ENCODE data around the gene KPNA2.

The KPNA2 gene

DNA sequence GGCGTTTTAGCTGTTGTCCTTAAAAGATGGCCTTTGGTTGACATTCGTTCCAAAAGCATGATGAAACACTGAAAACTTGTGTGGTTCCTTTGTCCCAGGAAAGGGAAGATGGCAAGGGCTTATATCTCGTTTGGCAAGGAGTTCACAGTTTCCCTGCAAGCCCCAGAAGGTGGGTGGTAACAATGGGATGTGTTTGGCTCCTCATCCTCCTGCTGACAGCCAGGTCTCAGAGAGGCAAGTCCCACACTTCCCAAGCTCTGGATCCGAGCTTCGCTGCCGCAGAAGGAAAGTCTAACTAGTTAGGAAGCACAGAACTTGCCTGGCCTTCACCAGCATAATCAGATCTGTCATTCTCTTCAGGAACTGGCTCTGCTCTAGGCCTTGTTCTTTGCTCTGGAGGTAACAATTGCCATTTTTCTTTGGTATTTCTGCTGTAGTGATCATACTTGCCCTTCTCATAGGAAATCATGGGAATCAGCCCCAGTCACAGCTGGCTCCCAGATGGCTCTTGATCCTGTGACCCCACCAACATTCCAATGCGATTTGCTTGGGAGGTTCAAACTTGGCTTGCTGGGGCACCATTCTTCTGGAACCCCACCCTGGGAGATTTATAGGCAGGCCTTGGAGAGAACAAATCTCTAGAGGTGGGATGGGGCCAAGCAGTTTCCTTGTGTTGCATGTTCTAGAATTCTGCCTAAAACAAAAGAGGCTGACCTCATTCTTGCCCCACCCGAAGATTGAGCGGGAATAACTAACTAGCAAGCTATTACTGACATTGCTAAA, 17.9 kb downstream of the KPNA2 start:
- H3K4me2 ChIP-seq (ENCODE audit: low read length) = no peak overlapping the region
- H4K20me1 ChIP-seq (ENCODE audit: insufficient read depth, low read length) = no peaks in the 10 kb centered on the region
- H3F3A ChIP-seq (ENCODE audit: insufficient read depth, low read length) = peaks cover 6% of the 10 kb centered on the region; the same call in 1 of the 2 replicates
- H2AFZ ChIP-seq (ENCODE audit: low read length) = no peak overlapping the region
- H3K36me3 ChIP-seq (ENCODE audit: insufficient read depth, low read length) = no peaks in the 10 kb centered on the region
- H3K27ac ChIP-seq (ENCODE audit: low read depth, low read length, poor library complexity, severe bottlenecking) = no peak overlapping the region
- H3K27me3 ChIP-seq (ENCODE audit: insufficient read depth, low read length) = no peaks in the 10 kb centered on the region
- no peak for TF ChIP-seq EZH2 (IDR thresholded peaks at IDR 0.05; ENCODE audit: borderline replicate concordance, low read length)
- TF ChIP-seq, protein P1, sequence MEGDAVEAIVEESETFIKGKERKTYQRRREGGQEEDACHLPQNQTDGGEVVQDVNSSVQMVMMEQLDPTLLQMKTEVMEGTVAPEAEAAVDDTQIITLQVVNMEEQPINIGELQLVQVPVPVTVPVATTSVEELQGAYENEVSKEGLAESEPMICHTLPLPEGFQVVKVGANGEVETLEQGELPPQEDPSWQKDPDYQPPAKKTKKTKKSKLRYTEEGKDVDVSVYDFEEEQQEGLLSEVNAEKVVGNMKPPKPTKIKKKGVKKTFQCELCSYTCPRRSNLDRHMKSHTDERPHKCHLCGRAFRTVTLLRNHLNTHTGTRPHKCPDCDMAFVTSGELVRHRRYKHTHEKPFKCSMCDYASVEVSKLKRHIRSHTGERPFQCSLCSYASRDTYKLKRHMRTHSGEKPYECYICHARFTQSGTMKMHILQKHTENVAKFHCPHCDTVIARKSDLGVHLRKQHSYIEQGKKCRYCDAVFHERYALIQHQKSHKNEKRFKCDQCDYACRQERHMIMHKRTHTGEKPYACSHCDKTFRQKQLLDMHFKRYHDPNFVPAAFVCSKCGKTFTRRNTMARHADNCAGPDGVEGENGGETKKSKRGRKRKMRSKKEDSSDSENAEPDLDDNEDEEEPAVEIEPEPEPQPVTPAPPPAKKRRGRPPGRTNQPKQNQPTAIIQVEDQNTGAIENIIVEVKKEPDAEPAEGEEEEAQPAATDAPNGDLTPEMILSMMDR (IDR thresholded peaks at IDR 0.05; ENCODE audit: low read length) = no peak
- H3K9me2 ChIP-seq (ENCODE audit: low read depth, low read length) = no peaks in the 10 kb centered on the region
- no peaks in the 10 kb centered on the region for H3K9me3 ChIP-seq (ENCODE audit: low read length)
- H3K79me2 ChIP-seq (ENCODE audit: insufficient read depth, low read length) = no peaks in the 10 kb centered on the region
- no peaks in the 10 kb centered on the region for H3K4me1 ChIP-seq (ENCODE audit: insufficient read depth, low read length, severe bottlenecking)
- no peak overlapping the region for H3K9ac ChIP-seq (ENCODE audit: low read length)
- H3K4me3 ChIP-seq (ENCODE audit: low read depth, low read length, poor library complexity, severe bottlenecking) = no peak overlapping the region

DNA sequence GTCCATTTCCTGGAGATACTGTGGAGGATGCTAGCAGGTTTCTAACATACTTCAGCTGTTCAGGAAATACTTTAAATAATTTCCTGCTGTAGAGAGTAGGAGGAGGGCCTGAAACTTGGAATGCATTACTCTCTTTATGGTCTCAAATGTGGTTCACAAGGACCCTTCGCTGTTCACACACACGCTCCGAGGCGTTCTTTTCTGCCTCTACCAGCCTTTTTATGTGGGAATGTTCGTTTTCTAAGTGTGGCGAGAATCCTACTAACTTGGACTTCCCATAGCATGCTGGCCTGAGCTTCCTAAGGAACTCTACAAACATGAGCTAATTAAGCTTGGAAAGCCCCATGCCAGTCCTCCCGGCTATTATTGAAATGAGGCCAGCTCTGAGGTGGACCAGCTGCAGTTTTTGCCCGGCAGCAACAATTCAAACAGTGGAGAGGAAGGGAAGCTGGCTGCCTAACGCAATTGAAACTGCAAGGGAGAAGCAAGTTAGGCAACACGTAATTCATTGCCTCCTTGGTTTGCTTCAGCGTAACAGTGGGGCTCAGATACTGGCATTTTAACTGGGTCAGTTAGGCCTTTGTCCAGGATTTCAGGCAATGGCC, 18.9 kb downstream of the KPNA2 start:
- no peak overlapping the region for H3K27ac ChIP-seq (ENCODE audit: low read depth, low read length, poor library complexity, severe bottlenecking)
- no peak overlapping the region for H3K9ac ChIP-seq (ENCODE audit: low read length)

DNA sequence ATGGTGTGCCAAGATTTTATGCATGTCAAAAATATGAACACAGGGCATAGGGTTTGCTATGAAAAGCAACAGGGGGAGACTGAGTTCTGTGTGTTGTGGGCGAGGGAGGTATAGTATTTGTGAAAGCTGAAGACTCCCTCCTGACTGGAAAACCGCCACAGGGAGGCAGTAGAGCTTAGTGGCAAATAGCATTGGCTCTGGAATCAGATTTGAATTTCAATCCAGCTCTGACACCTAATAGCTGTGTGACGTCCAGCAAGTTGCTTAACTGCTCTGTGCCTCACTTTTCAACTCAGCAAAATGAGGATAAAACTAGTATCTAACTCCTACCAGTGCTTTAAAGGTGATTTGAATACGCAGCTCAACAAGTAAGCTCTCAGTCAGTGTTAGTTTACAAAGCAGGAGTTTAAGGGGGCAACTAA, 22.0 kb downstream of the KPNA2 start:
- H4K20me1 ChIP-seq (ENCODE audit: insufficient read depth, low read length) = no peaks in the 10 kb centered on the region
- TF ChIP-seq, protein P1 (IDR thresholded peaks at IDR 0.05; ENCODE audit: low read length) = peak; percentile 64
- no peak for TF ChIP-seq EZH2 (IDR thresholded peaks at IDR 0.05; ENCODE audit: borderline replicate concordance, low read length)
- H3F3A ChIP-seq (ENCODE audit: insufficient read depth, low read length) = no peaks in the 10 kb centered on the region
- no peaks in the 10 kb centered on the region for H3K27me3 ChIP-seq (ENCODE audit: insufficient read depth, low read length)
- no peak overlapping the region for H3K4me2 ChIP-seq (ENCODE audit: low read length)
- H3K9ac ChIP-seq (ENCODE audit: low read length) = no peak overlapping the region
- no peak overlapping the region for H3K27ac ChIP-seq (ENCODE audit: low read depth, low read length, poor library complexity, severe bottlenecking)
- H3K9me3 ChIP-seq (ENCODE audit: low read length) = no peaks in the 10 kb centered on the region
- H3K4me1 ChIP-seq (ENCODE audit: insufficient read depth, low read length, severe bottlenecking) = no peaks in the 10 kb centered on the region
- no peaks in the 10 kb centered on the region for H3K9me2 ChIP-seq (ENCODE audit: low read depth, low read length)
- H2AFZ ChIP-seq (ENCODE audit: low read length) = no peak overlapping the region
- no peaks in the 10 kb centered on the region for H3K36me3 ChIP-seq (ENCODE audit: insufficient read depth, low read length)
- H3K79me2 ChIP-seq (ENCODE audit: insufficient read depth, low read length) = no peaks in the 10 kb centered on the region
- H3K4me3 ChIP-seq (ENCODE audit: low read depth, low read length, poor library complexity, severe bottlenecking) = no peak overlapping the region

More for the DNA sequence above, 18.9 kb downstream of the KPNA2 start:
- no peak overlapping the region for H3K4me3 ChIP-seq (ENCODE audit: low read depth, low read length, poor library complexity, severe bottlenecking)
- H3K4me2 ChIP-seq (ENCODE audit: low read length) = no peak overlapping the region
- H2AFZ ChIP-seq (ENCODE audit: low read length) = no peak overlapping the region
- H3K9me3 ChIP-seq (ENCODE audit: low read length) = no peaks in the 10 kb centered on the region
- H4K20me1 ChIP-seq (ENCODE audit: insufficient read depth, low read length) = no peaks in the 10 kb centered on the region
- no peak for TF ChIP-seq EZH2 (IDR thresholded peaks at IDR 0.05; ENCODE audit: borderline replicate concordance, low read length)
- TF ChIP-seq, protein P1 (IDR thresholded peaks at IDR 0.05; ENCODE audit: low read length) = no peak
- H3F3A ChIP-seq (ENCODE audit: insufficient read depth, low read length) = peaks cover 6% of the 10 kb centered on the region; the same call in 1 of the 2 replicates
- H3K27me3 ChIP-seq (ENCODE audit: insufficient read depth, low read length) = no peaks in the 10 kb centered on the region
- H3K36me3 ChIP-seq (ENCODE audit: insufficient read depth, low read length) = no peaks in the 10 kb centered on the region
- no peaks in the 10 kb centered on the region for H3K9me2 ChIP-seq (ENCODE audit: low read depth, low read length)
- H3K79me2 ChIP-seq (ENCODE audit: insufficient read depth, low read length) = no peaks in the 10 kb centered on the region
- no peaks in the 10 kb centered on the region for H3K4me1 ChIP-seq (ENCODE audit: insufficient read depth, low read length, severe bottlenecking)
